Colonic mucosa (tissue), 4 donors: ENCODE data around the gene CLDN6. TPM values are rescaled to one million over a fixed set of nuclear protein-coding genes. Genes with fewer than 3 reads are reported as not detected.
A peak's percentile ranks its signal among the peaks of the same experiment; 100 is the strongest.
"Not testable (repeated sequence)": the region's sequence is repeated elsewhere in the genome, so short reads cannot be mapped to it uniquely, and the experiment has no call there.

Experiments used
- DNase-seq: peaks from one replicate; pipeline ENCODE4 v3.0.0-alpha.2; 2020
- H3K27ac ChIP-seq: fragments of 200-600 bp; one replicate; pipeline ENCODE4 v1.8.0; 2021
- H3K27me3 ChIP-seq: fragments of 200-600 bp; one replicate; pipeline ENCODE4 v1.8.0; 2021
- H3K36me3 ChIP-seq: fragments of 200-600 bp; one replicate; pipeline ENCODE4 v1.8.0; 2021
- H3K4me1 ChIP-seq: fragments of 200-600 bp; one replicate; pipeline ENCODE4 v1.8.0; 2021; ENCODE audit warnings: mild to moderate bottlenecking
- H3K4me3 ChIP-seq: fragments of 200-600 bp; one replicate; pipeline ENCODE4 v1.8.0; 2021
- H3K9ac ChIP-seq, 2 donors: one replicate each; pipeline ENCODE4 v1.7.0; 2013; ENCODE audit warnings: control low read depth in 2 of 2, low read depth in 2 of 2, low read length in 2 of 2
- H3K9me3 ChIP-seq: fragments of 200-600 bp; one replicate; pipeline ENCODE4 v1.8.0; 2021
- CTCF ChIP-seq: fragments of 200-600 bp; IDR thresholded peaks from one replicate; pipeline ENCODE4 v1.8.0; 2022; ENCODE audit warnings: antibody characterized with exemption, mild to moderate bottlenecking
- intact Hi-C: fragments of 100-400 bp; cut with DNase I; formaldehyde crosslinking; loops from one replicate; pipeline ENCODE4 v1.14.1; 2022
- total RNA-seq, 2 donors: library from RNA; stranded (reverse); fragmentation: NEBNext Ultra II Directional in 1 of 2; extraction: Animal tissue kit (Norgen Biotek cat#: 25700) in 1 of 2; gene quantifications; one replicate each; pipeline ENCODE4 v1.2.1, GENCODE V29; 2021
- donor health status: healthy.
- donor health status: DM: no; HTN: no; CAD: no.
- donor health status: DM: no; HTN: no; CAD: no.

Gene CLDN6
- total RNA-seq, 2 donors from 2014 or later: 1.2 TPM; not detected in 1

GRCh38 chr16:3058139-3059030 is 40.4 kb upstream of the CLDN6 start:
- DNase-seq: peak; percentile 78
- no peak for TF ChIP-seq CTCF
- peak overlapping the region; percentile 81 for H3K27ac ChIP-seq
- H3K27me3 ChIP-seq: no peaks in the 10 kb centered on the region
- H3K9ac ChIP-seq: peak overlapping the region; percentile 92 to 97
- H3K4me3 ChIP-seq: peak overlapping the region; percentile 89
- H3K36me3 ChIP-seq: no peaks in the 10 kb centered on the region
- intact Hi-C loops: loop anchor here (5.0 kb wide), 1 partner anchor 69 kb away; no protein-coding TSS in a partner anchor
- H3K9me3 ChIP-seq: no peaks in the 10 kb centered on the region
- peaks cover 12% of the 10 kb centered on the region for H3K4me1 ChIP-seq

- no peak for TF ChIP-seq CTCF
- intact Hi-C loops: loop anchor here (5.0 kb wide), 1 partner anchor 70 kb away; no protein-coding TSS in a partner anchor
Measured at GRCh38 chr16:3057181-3058138, 39.5 kb upstream of the CLDN6 start.

GRCh38 chr16:3056336-3057180 is 38.6 kb upstream of the CLDN6 start:
- Histone ChIP-seq H3K4me1 (peaks cover 12% of the 10 kb centered on the region), H3K9ac (no peak overlapping the region), H3K9me3 (no peaks in the 10 kb centered on the region), H3K4me3 (no peak overlapping the region), H3K27me3 (no peaks in the 10 kb centered on the region), H3K27ac (no peak overlapping the region), H3K36me3 (no peaks in the 10 kb centered on the region)
- no peak for DNase-seq
- intact Hi-C loops: loop anchor here (5.0 kb wide), 1 partner anchor 71 kb away; no protein-coding TSS in a partner anchor
- TF ChIP-seq CTCF: no peak

More at GRCh38 chr16:3057181-3058138, 39.5 kb upstream of the CLDN6 start:
- no peaks in the 10 kb centered on the region for H3K9me3 ChIP-seq
- H3K4me1 ChIP-seq: peaks cover 12% of the 10 kb centered on the region
- H3K4me3 ChIP-seq: peak overlapping the region; percentile 89
- no peaks in the 10 kb centered on the region for H3K27me3 ChIP-seq
- H3K36me3 ChIP-seq: no peaks in the 10 kb centered on the region
- H3K27ac ChIP-seq: no peak overlapping the region
- H3K9ac ChIP-seq: peak overlapping the region in 1 of 2 donors; percentile 76
- DNase-seq: no peak

- intact Hi-C loops: loop anchor here (5.0 kb wide), 1 partner anchor 72 kb away; no protein-coding TSS in a partner anchor
Measured at GRCh38 chr16:3055734-3056115, 37.7 kb upstream of the CLDN6 start.

GRCh38 chr16:3054965-3055733 is 37.2 kb upstream of the CLDN6 start:
- intact Hi-C loops: loop anchor here (5.0 kb wide), 1 partner anchor 72 kb away; no protein-coding TSS in a partner anchor
- Histone ChIP-seq H3K9me3 (no peaks in the 10 kb centered on the region), H3K4me1 (peaks cover 11% of the 10 kb centered on the region), H3K4me3 (no peak overlapping the region), H3K36me3 (no peaks in the 10 kb centered on the region), H3K27ac (no peak overlapping the region), H3K27me3 (peaks cover 3% of the 10 kb centered on the region), H3K9ac (no peak overlapping the region)
- TF ChIP-seq CTCF: no peak
- no peak for DNase-seq

More at GRCh38 chr16:3055734-3056115, 37.7 kb upstream of the CLDN6 start:
- not testable (repeated sequence) for H3K27ac ChIP-seq, H3K36me3 ChIP-seq, H3K9ac ChIP-seq, DNase-seq, H3K27me3 ChIP-seq, H3K9me3 ChIP-seq, H3K4me3 ChIP-seq
- H3K4me1 ChIP-seq: peaks cover 12% of the 10 kb centered on the region

- H3K4me3 ChIP-seq, DNase-seq, intact Hi-C loops, H3K4me1 ChIP-seq, H3K9ac ChIP-seq, H3K9me3 ChIP-seq, H3K36me3 ChIP-seq, H3K27ac ChIP-seq: not testable (repeated sequence)
- peaks cover 12% of the 10 kb centered on the region for H3K27me3 ChIP-seq
Measured at GRCh38 chr16:3053330-3053710, 35.3 kb upstream of the CLDN6 start.

- H3K9me3 ChIP-seq: not testable (repeated sequence)
Measured at GRCh38 chr16:3052571-3053329, 34.8 kb upstream of the CLDN6 start.

More at GRCh38 chr16:3052571-3053329, 34.8 kb upstream of the CLDN6 start:
- DNase-seq, H3K36me3 ChIP-seq, H3K27ac ChIP-seq, H3K4me3 ChIP-seq, intact Hi-C loops, H3K4me1 ChIP-seq, H3K9ac ChIP-seq: not testable (repeated sequence)
- peaks cover 12% of the 10 kb centered on the region for H3K27me3 ChIP-seq
